KMS-11 (cell line): ENCODE results near the gene CDHR4.

Experiments
- H2AFZ ChIP-seq: fragments of 200-600 bp; sonication (generic); 2 replicates; pipeline ENCODE4 v1.6.1; 2016; ENCODE audit warnings: antibody characterized with exemption, mixed run types, low read depth
- H3K27ac ChIP-seq: fragments of 200-600 bp; sonication (generic); 2 replicates; pipeline ENCODE4 v1.6.1; 2016; ENCODE audit warnings: mild to moderate bottlenecking, mixed run types
- H3K27me3 ChIP-seq: fragments of 200-600 bp; sonication (generic); 2 replicates; pipeline ENCODE4 v1.6.1; 2017; ENCODE audit warnings: mild to moderate bottlenecking, low read depth, mixed run types, moderate library complexity; ENCODE audit not compliant: insufficient read depth
- H3K36me3 ChIP-seq: fragments of 200-600 bp; sonication (generic); 2 replicates; pipeline ENCODE4 v1.6.1; 2017; ENCODE audit warnings: mild to moderate bottlenecking, mixed run types; ENCODE audit not compliant: insufficient read depth
- H3K4me1 ChIP-seq: fragments of 200-600 bp; sonication (generic); 2 replicates; pipeline ENCODE4 v1.6.1; 2016; ENCODE audit warnings: mild to moderate bottlenecking, low read depth, mixed run types; ENCODE audit not compliant: poor library complexity, severe bottlenecking
- H3K4me2 ChIP-seq: fragments of 200-600 bp; sonication (generic); 2 replicates; pipeline ENCODE4 v1.7.0; 2016; ENCODE audit warnings: mild to moderate bottlenecking, mixed run types
- H3K4me3 ChIP-seq: fragments of 200-600 bp; sonication (generic); IDR thresholded peaks from 2 replicates; pipeline ENCODE4 v1.6.1; 2017; ENCODE audit warnings: low read depth, low read length, mixed read lengths; ENCODE audit not compliant: insufficient read depth
- H3K79me2 ChIP-seq: fragments of 200-600 bp; sonication (generic); 2 replicates; pipeline ENCODE4 v1.6.1; 2016; ENCODE audit warnings: low read depth, mixed run types; ENCODE audit not compliant: insufficient read depth
- H3K9ac ChIP-seq: fragments of 200-600 bp; sonication (generic); 2 replicates; pipeline ENCODE4 v1.6.1; 2016; ENCODE audit warnings: mild to moderate bottlenecking, mixed run types
- H4K20me1 ChIP-seq: fragments of 200-600 bp; sonication (generic); 2 replicates; pipeline ENCODE4 v1.6.1; 2016; ENCODE audit warnings: mild to moderate bottlenecking, mixed run types; ENCODE audit not compliant: insufficient read depth
- CTCF ChIP-seq: fragments of 200-600 bp; sonication (generic); conservative IDR thresholded peaks from 2 replicates; pipeline ENCODE4 v1.6.1; 2017; ENCODE audit warnings: low read depth, mild to moderate bottlenecking, antibody characterized with exemption, low read length, moderate library complexity, mixed read lengths

The CDHR4 gene

GRCh38 chr3:49807431-49808114 lies 7.9 kb upstream of the CDHR4 start:
- H3K4me2 ChIP-seq: no peak overlapping the region

GRCh38 chr3:49806850-49807249 lies 7.2 kb upstream of the CDHR4 start:
- Histone ChIP-seq H3K4me3 (no peak overlapping the region), H3K27me3 (no peaks in the 10 kb centered on the region), H3K79me2 (no peaks in the 10 kb centered on the region), H2AFZ (no peak overlapping the region), H3K4me2 (no peak overlapping the region), H3K36me3 (no peaks in the 10 kb centered on the region), H3K9ac (no peak overlapping the region), H3K4me1 (no peaks in the 10 kb centered on the region), H4K20me1 (no peaks in the 10 kb centered on the region), H3K27ac (no peak overlapping the region)
- TF ChIP-seq CTCF: no peak

More at GRCh38 chr3:49807431-49808114, 7.9 kb upstream of the CDHR4 start:
- TF ChIP-seq CTCF: no peak
- H3K4me1 ChIP-seq: no peaks in the 10 kb centered on the region
- H2AFZ ChIP-seq: no peak overlapping the region
- no peaks in the 10 kb centered on the region for H3K27me3 ChIP-seq
- no peak overlapping the region for H3K9ac ChIP-seq
- no peaks in the 10 kb centered on the region for H3K36me3 ChIP-seq
- H3K27ac ChIP-seq: no peak overlapping the region
- H3K79me2 ChIP-seq: no peaks in the 10 kb centered on the region
- no peak overlapping the region for H3K4me3 ChIP-seq
- H4K20me1 ChIP-seq: no peaks in the 10 kb centered on the region

GRCh38 chr3:49805897-49806701 lies 6.4 kb upstream of the CDHR4 start:
- H3K27me3 ChIP-seq: no peaks in the 10 kb centered on the region; the same call in 1 of the 2 replicates
- no peak for TF ChIP-seq CTCF
- H3K36me3 ChIP-seq: no peaks in the 10 kb centered on the region
- no peak overlapping the region for H3K9ac ChIP-seq
- no peak overlapping the region for H3K27ac ChIP-seq
- no peak overlapping the region for H2AFZ ChIP-seq
- no peaks in the 10 kb centered on the region for H3K79me2 ChIP-seq
- H4K20me1 ChIP-seq: no peaks in the 10 kb centered on the region
- no peaks in the 10 kb centered on the region for H3K4me1 ChIP-seq
- H3K4me2 ChIP-seq: no peak overlapping the region
- no peak overlapping the region for H3K4me3 ChIP-seq

- H3K4me1 ChIP-seq: no peaks in the 10 kb centered on the region
- H4K20me1 ChIP-seq: no peaks in the 10 kb centered on the region
- H2AFZ ChIP-seq: no peak overlapping the region
- no peak overlapping the region for H3K4me2 ChIP-seq
- H3K4me3 ChIP-seq: no peak overlapping the region
- H3K79me2 ChIP-seq: no peaks in the 10 kb centered on the region
- no peak overlapping the region for H3K9ac ChIP-seq
- no peaks in the 10 kb centered on the region; the same call in 1 of the 2 replicates for H3K27me3 ChIP-seq
- H3K27ac ChIP-seq: no peak overlapping the region
- TF ChIP-seq CTCF: no peak
- H3K36me3 ChIP-seq: no peaks in the 10 kb centered on the region
Observed at GRCh38 chr3:49805367-49805782, 5.7 kb upstream of the CDHR4 start.
